ENCODE data around the gene LCLAT1.

LCLAT1 gene

GRCh38 chr2:30647752-30648457, 200.9 kb downstream of the LCLAT1 start (continued):
- TF ChIP-seq ZNF10 (tag by site-specific recombination; IDR thresholded peaks at IDR 0.05) (no peak), ZNF596 (tag by site-specific recombination; IDR thresholded peaks at IDR 0.05) (no peak), ZFP41 (tag by site-specific recombination; IDR thresholded peaks at IDR 0.05; ENCODE audit: borderline replicate concordance) (no peak), ZNF416 (tag by site-specific recombination; IDR thresholded peaks at IDR 0.05) (no peak), BCL6B (tag by site-specific recombination; IDR thresholded peaks at IDR 0.05) (no peak), TCF7L2 (IDR thresholded peaks at IDR 0.05; ENCODE audit: borderline replicate concordance, low read depth, low read length) (no peak), ZSCAN18 (tag by site-specific recombination; IDR thresholded peaks at IDR 0.05) (no peak), ZBTB44 (tag by site-specific recombination; IDR thresholded peaks at IDR 0.05) (no peak), ZNF184 (tag by site-specific recombination; IDR thresholded peaks at IDR 0.05) (no peak)

- POLR2A ChIA-PET = no interaction called here
- H3K4me1 ChIP-seq (ENCODE audit: control insufficient read depth, insufficient read depth, low read length) = no peaks in the 10 kb centered on the region
- TF ChIP-seq HOXA7 (CRISPR knock-in tag; IDR thresholded peaks at IDR 0.05; ENCODE audit: borderline replicate concordance) = no peak
- no peak for TF ChIP-seq KLF1 (tag by site-specific recombination; IDR thresholded peaks at IDR 0.05)
- TF ChIP-seq ZNF19 (tag by site-specific recombination; IDR thresholded peaks at IDR 0.05; ENCODE audit: low read depth) = no peak
- TF ChIP-seq ZBTB10 (tag by site-specific recombination; IDR thresholded peaks at IDR 0.05) = no peak
- no peak for TF ChIP-seq ZNF280C (tag by site-specific recombination; IDR thresholded peaks at IDR 0.05)
- no peak for TF ChIP-seq ZNF670 (tag by site-specific recombination; IDR thresholded peaks at IDR 0.05; ENCODE audit: low read depth)
- no peak for TF ChIP-seq ZNF10 (tag by site-specific recombination; IDR thresholded peaks at IDR 0.05)
- no peak for TF ChIP-seq ZNF394 (tag by site-specific recombination; IDR thresholded peaks at IDR 0.05; ENCODE audit: borderline replicate concordance)
- TF ChIP-seq ZBTB1 (tag by site-specific recombination; IDR thresholded peaks at IDR 0.05) = no peak
- TF ChIP-seq ZNF133 (tag by site-specific recombination; IDR thresholded peaks at IDR 0.05) = no peak
- no peak for TF ChIP-seq PRDM6 (tag by site-specific recombination; IDR thresholded peaks at IDR 0.05)
- no peak for TF ChIP-seq ZNF48 (tag by site-specific recombination; IDR thresholded peaks at IDR 0.05)
- TF ChIP-seq ZNF610 (tag by site-specific recombination; IDR thresholded peaks at IDR 0.05; ENCODE audit: borderline replicate concordance) = no peak
- no peak for TF ChIP-seq ZNF488 (tag by site-specific recombination; IDR thresholded peaks at IDR 0.05)
Measured at GRCh38 chr2:30649278-30649677, 202.2 kb downstream of the LCLAT1 start.

More at GRCh38 chr2:30649278-30649677, 202.2 kb downstream of the LCLAT1 start:
- Histone ChIP-seq H3K27ac (ENCODE audit: extremely low read depth, low read depth, low read length) (no peak overlapping the region), H3K9me3 (ENCODE audit: control insufficient read depth, insufficient read depth, low read depth, low read length) (no peaks in the 10 kb centered on the region), H3K36me3 (ENCODE audit: control insufficient read depth in 2 of 2, insufficient read depth in 1 of 2, low read length in 2 of 2) (no peaks in the 10 kb centered on the region), H3K4me3 (ENCODE audit: low read depth, low read length) (no peak overlapping the region)
- CTCF ChIA-PET = no interaction called here

Measured in HEK293 (cell line).